ENCODE data around the gene MBD5.

DNA sequence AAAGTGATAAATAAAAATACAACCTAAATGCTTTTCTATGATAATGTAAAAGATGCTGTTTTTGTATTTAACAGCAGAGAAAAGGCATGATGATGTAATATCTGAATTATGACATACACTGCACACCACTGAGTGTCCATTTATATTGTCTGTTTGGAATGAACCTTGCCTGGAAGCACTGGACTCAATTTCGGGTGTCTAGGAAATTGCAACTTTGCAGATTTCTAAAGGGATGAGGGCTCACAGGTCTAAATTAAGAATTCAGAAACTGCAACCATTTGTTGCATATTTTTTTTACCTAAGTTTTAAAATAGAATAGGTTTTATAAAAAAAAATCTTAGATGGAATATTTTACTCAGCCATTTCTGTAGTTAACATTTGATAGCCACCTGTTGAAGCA lies 492.5 kb downstream of the MBD5 start:
- TF ChIP-seq, protein P1, sequence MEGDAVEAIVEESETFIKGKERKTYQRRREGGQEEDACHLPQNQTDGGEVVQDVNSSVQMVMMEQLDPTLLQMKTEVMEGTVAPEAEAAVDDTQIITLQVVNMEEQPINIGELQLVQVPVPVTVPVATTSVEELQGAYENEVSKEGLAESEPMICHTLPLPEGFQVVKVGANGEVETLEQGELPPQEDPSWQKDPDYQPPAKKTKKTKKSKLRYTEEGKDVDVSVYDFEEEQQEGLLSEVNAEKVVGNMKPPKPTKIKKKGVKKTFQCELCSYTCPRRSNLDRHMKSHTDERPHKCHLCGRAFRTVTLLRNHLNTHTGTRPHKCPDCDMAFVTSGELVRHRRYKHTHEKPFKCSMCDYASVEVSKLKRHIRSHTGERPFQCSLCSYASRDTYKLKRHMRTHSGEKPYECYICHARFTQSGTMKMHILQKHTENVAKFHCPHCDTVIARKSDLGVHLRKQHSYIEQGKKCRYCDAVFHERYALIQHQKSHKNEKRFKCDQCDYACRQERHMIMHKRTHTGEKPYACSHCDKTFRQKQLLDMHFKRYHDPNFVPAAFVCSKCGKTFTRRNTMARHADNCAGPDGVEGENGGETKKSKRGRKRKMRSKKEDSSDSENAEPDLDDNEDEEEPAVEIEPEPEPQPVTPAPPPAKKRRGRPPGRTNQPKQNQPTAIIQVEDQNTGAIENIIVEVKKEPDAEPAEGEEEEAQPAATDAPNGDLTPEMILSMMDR (IDR thresholded peaks at IDR 0.05): no peak
- no peak for TF ChIP-seq POLR2A (IDR thresholded peaks at IDR 0.05)
- no peak for TF ChIP-seq POLR2AphosphoS5 (IDR thresholded peaks at IDR 0.05)

All from prostate gland (tissue), 2 donors.